ENCODE measurements around the gene COMT.

GRCh38 chr22:19976671-19977070 is 35.1 kb downstream of the COMT start:
- TF ChIP-seq SNAPC5 (CRISPR knock-in tag; IDR thresholded peaks at IDR 0.05) (no peak), TAF1 (IDR thresholded peaks at IDR 0.05; ENCODE audit: control insufficient read depth, extremely low read depth, insufficient read depth, low read length, severe bottlenecking) (no peak), EZH2 (IDR thresholded peaks at IDR 0.05; ENCODE audit: borderline replicate concordance, low read depth, low read length) (no peak), ILK (tag; IDR thresholded peaks at IDR 0.05; ENCODE audit: borderline replicate concordance, low read depth) (no peak), CHAMP1 (IDR thresholded peaks at IDR 0.05) (no peak), CEBPZ (IDR thresholded peaks at IDR 0.05; ENCODE audit: borderline replicate concordance, low read depth, low read length) (no peak), HCFC1 (IDR thresholded peaks at IDR 0.05; ENCODE audit: low read depth, low read length) (no peak), RFX1 (IDR thresholded peaks at IDR 0.05) (no peak), KLF1 (tag; IDR thresholded peaks at IDR 0.05) (no peak)
